LoVo (cell line): ENCODE data around the gene EXOC3L2.
"Not testable (repeated sequence)": the region's sequence is repeated elsewhere in the genome, so short reads cannot be mapped to it uniquely, and the experiment has no call there.

Experiments
- DNase-seq: peaks from one replicate; pipeline ENCODE4 v3.0.0-alpha.2; 2016; ENCODE audit warnings: low spot score

Gene EXOC3L2

GRCh38 chr19:45245334-45245787 lies at the start of gene EXOC3L2:
TSS of gene EXOC3L2 (minus strand) at chr19:45245407. CDS start at chr19:45239045, 6,362 bp downstream.
- no peak for DNase-seq

DNA sequence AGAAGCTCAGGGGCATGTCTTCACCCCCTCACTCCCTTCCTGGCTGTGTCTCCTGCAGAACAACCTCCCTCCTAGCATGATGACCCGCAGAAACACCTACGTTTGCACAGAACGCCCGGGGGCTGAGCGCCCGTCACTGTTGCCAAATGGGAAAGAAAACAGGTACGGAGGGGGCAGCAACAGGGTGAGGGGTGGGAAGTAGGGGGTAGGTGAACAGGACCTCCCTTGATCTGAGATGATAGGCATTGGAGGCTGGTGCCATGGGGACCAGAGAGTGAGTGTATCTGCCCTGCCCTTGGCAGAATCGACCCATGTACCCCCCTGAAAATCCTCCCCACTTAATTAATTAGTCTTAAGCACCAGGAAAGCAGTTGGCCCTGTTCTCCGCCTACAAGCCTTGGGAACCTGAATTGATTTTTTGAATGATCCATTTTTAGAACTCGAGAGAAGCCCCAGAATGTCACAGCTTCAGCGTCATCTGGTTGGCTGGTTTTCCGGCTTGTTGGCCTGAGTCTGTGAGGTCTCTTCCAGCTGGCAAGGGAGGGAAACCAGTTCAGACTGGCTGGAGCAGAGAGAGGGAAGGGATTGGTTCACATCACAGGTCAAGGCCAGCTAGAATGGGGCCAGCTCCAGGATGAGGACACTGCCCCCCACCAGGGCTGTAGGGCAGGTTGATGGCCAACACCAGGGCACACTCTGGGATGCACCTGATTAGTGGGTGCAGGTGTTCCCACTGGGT lies 49.3 kb upstream of the EXOC3L2 start:
- DNase-seq: no peak

- no peak for DNase-seq
Observed at GRCh38 chr19:45293682-45294081, 48.5 kb upstream of the EXOC3L2 start.

DNA sequence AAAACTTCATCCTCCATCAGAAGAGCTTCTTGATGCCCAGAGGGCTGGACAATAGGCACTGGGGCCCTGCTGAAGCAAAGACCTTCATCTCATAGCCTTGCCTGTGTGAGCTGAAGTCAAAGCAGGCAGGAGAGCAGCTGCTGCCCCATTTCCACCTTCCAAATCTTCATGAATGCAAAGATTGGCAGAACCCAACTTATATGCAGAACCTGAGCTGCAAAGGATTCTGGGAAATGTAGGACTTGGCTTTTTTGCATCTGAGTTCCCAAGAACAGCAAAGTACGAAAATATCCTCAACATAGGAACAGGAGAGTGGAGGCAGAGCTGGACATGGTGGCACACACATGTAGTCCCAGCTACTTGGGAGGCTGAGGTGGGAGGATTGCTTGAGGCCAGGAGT lies 46.6 kb upstream of the EXOC3L2 start:
- no peak for DNase-seq

DNA sequence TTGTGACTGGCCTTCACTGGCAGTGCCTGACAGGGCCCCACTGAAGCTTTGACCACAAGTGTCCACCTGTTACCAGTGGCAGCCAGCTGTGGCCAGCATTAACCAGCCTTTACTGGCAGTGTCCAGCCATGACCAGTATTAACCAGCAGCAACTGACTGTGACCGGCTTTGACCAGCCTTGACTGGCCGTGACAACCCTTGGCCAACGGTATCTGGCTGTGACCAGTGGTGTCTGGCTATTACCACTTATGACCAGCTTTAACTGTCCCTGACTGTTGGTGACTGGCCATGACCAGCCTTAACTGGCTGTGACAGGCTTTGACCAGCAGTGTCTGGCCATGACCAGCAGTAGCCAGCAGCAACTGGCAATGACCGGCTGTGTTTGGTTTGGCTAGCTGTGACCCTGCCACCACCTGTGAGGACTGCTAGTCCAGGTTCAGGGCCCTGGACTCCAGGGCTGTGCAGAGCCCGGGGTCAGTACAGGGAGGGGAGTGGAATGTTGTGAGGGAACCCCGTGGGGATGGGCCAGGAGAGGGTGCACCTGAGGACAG lies 45.2 kb upstream of the EXOC3L2 start:
- no peak for DNase-seq

GRCh38 chr19:45283443-45284033 lies 38.3 kb upstream of the EXOC3L2 start:
- no peak for DNase-seq

GRCh38 chr19:45280471-45280961 lies 35.3 kb upstream of the EXOC3L2 start:
- DNase-seq: no peak

DNA sequence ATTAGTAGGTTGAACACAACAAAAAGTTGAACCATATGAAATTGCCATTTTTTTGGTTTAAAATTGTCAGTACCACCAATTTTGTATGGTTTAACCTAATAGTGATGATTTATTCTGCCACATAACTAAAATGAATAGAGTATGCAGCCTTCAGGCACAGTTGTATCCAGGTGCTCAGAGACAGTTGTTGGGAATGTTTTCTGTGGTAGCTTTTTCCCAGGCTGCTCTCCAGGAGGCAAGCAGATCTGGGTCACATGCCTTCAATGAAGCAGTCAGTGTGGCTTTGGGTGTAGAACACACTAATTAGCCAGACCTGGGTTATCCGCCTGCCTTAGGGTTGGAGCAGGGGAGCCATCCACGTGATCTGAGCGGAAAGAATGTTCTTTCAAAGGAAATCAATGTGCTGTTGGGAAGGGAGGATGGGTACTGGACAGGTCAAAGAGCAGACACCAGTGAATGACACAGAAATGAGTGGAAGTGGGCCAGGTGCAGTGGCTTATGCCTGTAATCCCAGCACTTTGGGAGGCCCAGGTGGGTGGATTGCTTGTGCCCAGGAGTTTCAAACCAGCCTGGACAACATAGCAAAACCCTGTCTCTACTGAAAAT lies 34.5 kb upstream of the EXOC3L2 start:
- no peak for DNase-seq

DNA sequence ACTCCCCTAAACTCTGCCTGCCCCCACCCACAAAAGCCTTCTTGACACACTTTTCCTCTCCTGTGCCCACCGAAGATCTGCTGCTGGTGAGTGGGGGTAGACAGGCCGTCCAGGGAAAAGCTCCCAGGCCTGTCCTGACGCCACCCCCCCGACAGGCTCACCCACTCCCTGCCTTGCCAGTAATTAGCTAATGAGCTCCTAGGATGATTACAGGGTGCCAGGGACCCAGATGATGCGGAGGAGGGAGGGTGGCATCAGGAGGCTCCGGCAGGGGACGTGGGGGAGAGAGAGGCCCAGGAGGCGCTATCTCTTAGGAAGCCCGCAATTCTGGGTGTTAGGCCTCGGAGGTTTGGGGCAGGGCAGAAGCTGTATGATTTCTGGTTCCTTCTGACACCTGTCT lies 32.9 kb upstream of the EXOC3L2 start:
- DNase-seq: no peak

DNA sequence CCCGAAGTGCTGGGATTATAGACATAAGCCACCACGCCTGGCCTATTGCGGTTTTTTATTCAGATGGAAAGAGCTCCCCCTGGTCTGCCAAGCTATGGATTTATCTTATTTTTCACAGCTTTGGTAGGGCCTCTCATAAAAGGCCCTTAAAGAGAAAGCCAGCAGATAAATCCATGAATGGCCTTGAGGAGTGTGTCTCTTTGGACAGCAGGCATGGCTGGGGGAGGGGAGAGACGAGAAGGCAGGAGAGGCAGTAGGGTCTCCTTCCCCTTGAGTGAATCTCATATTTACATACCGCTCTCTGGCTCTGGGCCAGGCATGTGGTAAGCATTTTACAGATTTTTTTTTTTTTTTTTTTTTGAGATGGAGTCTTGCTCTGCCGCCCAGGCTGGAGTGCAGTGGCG lies 31.1 kb upstream of the EXOC3L2 start:
- no peak for DNase-seq

DNA sequence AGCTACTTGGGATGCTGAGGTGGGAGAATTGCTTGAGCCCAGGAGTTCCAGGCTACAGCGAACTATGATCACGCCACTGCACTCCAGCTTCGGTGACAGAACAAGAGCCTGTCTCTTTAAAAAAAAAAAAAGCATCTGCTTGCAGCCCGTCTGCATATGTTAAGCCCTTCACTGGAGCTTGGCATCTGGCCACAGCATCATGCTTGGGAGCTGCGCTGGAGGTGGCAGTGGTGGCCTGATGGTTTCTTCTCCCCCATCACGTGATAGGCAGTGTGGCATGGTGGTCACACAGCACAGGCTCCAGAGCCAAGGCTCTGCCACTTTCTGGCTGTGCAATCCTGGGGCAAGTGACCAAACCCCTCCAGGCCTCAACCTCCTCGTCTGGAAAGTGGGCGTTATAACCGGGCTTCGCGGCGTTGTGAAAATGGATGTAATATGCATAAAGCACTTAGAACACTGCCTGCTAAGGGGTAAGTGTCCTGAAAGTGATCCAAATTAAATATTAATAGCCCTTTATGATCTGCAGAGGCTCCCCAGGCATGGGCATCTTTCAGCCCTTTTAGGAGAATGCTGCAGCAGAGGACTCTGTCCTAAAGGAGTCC lies 30.3 kb upstream of the EXOC3L2 start:
- DNase-seq: no peak

- no peak for DNase-seq
Observed at GRCh38 chr19:45273521-45273855, 28.3 kb upstream of the EXOC3L2 start.

DNA sequence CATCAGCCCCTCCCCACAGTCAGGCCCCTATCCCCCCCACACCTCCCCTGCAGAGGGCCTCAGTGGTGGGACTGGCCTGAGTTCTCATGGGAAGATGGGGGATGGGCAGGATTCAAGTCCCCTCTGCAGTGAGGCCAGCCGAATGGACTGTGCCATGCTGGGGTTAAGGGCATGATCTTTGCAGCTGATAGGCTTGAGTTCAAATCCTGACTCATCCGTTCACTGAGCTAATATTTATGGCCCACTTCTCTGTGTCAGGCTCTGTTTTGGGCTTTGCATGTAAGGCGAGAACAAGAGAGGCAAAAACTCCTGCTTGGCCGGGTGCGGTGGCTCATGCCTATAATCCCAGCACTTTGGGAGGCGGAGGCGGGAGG lies 26.5 kb upstream of the EXOC3L2 start:
- no peak for DNase-seq

DNA sequence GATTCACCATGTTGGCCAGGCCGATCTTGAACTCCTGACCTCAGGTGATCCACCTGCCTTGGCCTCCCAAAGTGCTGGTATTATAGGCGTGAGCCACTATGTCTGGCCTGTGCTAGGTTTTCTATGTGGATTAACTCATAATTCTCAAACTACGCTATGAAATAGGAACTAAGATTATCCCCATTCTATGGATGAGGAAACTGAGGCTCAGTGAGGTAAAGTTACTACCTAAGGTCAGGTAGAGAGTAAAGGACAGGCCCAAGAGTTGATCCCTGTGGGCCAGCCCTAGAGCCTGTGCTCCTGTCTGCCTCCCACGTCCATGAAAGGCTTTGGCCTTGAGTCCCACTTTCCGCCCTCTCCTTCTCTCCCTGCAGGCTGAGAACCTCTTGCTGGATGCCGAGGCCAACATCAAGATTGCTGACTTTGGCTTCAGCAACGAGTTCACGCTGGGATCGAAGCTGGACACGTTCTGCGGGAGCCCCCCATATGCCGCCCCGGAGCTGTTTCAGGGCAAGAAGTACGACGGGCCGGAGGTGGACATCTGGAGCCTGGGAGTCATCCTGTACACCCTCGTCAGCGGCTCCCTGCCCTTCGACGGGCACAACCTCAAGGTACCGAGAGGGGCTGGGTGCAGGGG lies 26.0 kb upstream of the EXOC3L2 start:
- DNase-seq: no peak

DNA sequence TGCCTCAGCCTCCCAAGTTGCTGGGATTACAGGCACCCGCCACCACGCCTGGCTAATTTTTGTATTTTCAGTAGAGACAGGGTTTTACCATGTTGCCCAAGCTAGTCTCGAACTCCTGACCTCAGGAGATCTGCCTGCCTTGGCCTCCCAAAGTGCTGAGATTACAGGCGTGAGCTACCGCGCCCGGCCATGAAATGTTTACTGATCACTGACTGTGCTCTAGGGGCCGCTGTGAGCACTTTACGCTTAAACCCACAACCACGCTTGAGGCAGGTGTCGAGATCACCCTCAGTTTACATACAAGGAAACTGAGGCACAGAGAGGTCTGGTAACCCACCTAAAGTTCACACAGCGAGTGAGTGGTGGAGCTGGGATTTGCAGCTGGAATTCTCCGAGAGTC lies 24.7 kb upstream of the EXOC3L2 start:
- not testable (repeated sequence) for DNase-seq

GRCh38 chr19:45267296-45267695 lies 22.1 kb upstream of the EXOC3L2 start:
- no peak for DNase-seq

- DNase-seq: no peak
Observed at GRCh38 chr19:45265375-45265774, 20.2 kb upstream of the EXOC3L2 start.

- DNase-seq: no peak
Observed at GRCh38 chr19:45264781-45265317, 19.6 kb upstream of the EXOC3L2 start.

GRCh38 chr19:45263013-45263412 lies 17.8 kb upstream of the EXOC3L2 start:
- no peak for DNase-seq

- DNase-seq: no peak
Observed at GRCh38 chr19:45262570-45262969, 17.4 kb upstream of the EXOC3L2 start.

- no peak for DNase-seq
Observed at GRCh38 chr19:45258862-45259261, 13.7 kb upstream of the EXOC3L2 start.

DNA sequence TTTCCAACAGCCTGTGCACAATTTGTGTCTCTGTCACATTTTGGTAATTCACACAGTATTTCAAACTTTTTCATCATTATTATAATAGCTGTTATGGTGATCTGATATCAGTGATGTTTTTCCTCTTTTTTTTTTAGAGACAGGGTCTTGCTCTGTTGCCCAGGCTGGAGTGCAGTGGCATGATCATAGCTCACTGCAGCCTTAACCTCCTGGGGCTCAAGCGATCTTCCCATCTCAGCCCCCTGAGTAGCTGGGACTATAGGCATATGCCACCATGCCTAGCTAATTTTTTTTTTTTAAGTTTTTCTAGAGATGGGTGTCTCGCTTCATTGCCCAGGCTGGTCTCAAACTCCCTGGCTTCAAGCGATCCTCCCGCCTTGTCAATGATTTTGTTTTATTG lies 11.6 kb upstream of the EXOC3L2 start:
- DNase-seq: no peak
